Pons (tissue), 1 donor: ENCODE data around the gene MARF1.
A peak's percentile ranks its signal among the peaks of the same experiment; 100 is the strongest.
"Not testable (repeated sequence)": the region's sequence is repeated elsewhere in the genome, so short reads cannot be mapped to it uniquely, and the experiment has no call there.

ENCODE experiments used
- DNase-seq: peaks from one replicate; pipeline ENCODE4 v3.0.0-alpha.2; 2016; ENCODE audit warnings: low spot score

MARF1 gene

GRCh38 chr16:15643048-15643945 lies at the start of gene MARF1:
Gene MARF1 (minus strand): TSS chr16:15643154. CDS start chr16:15639233, 3,921 bp downstream.
- peak; percentile 93 for DNase-seq

- not testable (repeated sequence) for DNase-seq
Observed at GRCh38 chr16:15692508-15692907, 49.6 kb upstream of the MARF1 start.

GRCh38 chr16:15691046-15691445 lies 48.1 kb upstream of the MARF1 start:
- no peak for DNase-seq

- DNase-seq, result no peak
Observed at GRCh38 chr16:15690296-15690695, 47.3 kb upstream of the MARF1 start.

- DNase-seq, result no peak
Observed at GRCh38 chr16:15689290-15689689, 46.3 kb upstream of the MARF1 start.

- DNase-seq, result no peak
Observed at GRCh38 chr16:15686287-15686686, 43.3 kb upstream of the MARF1 start.

GRCh38 chr16:15682105-15682570 lies 39.2 kb upstream of the MARF1 start:
- peak; percentile 78 for DNase-seq

GRCh38 chr16:15677447-15677846 lies 34.5 kb upstream of the MARF1 start:
- DNase-seq, result no peak

GRCh38 chr16:15676506-15676905 lies 33.6 kb upstream of the MARF1 start:
- no peak for DNase-seq

GRCh38 chr16:15674571-15674970 lies 31.6 kb upstream of the MARF1 start:
- DNase-seq, result peak; percentile 74

- DNase-seq, result peak; percentile 99
Observed at GRCh38 chr16:15672514-15673167, 29.7 kb upstream of the MARF1 start.

- DNase-seq, result not testable (repeated sequence)
Observed at GRCh38 chr16:15672127-15672513, 29.2 kb upstream of the MARF1 start.

GRCh38 chr16:15671530-15672117 lies 28.7 kb upstream of the MARF1 start:
- no peak for DNase-seq

- DNase-seq, result no peak
Observed at GRCh38 chr16:15667091-15667742, 24.3 kb upstream of the MARF1 start.

GRCh38 chr16:15665107-15665506 lies 22.2 kb upstream of the MARF1 start:
- no peak for DNase-seq

GRCh38 chr16:15660203-15660601 lies 17.2 kb upstream of the MARF1 start:
- DNase-seq, result no peak

- no peak for DNase-seq
Observed at GRCh38 chr16:15658556-15658955, 15.6 kb upstream of the MARF1 start.

- no peak for DNase-seq
Observed at GRCh38 chr16:15658149-15658548, 15.2 kb upstream of the MARF1 start.

- not testable (repeated sequence) for DNase-seq
Observed at GRCh38 chr16:15655561-15655960, 12.6 kb upstream of the MARF1 start.

GRCh38 chr16:15654591-15654990 lies 11.6 kb upstream of the MARF1 start:
- no peak for DNase-seq

- peak; percentile 72 for DNase-seq
Observed at GRCh38 chr16:15653227-15653626, 10.3 kb upstream of the MARF1 start.

GRCh38 chr16:15652293-15653001 lies 9.5 kb upstream of the MARF1 start:
- no peak for DNase-seq
